Activated naive CD8-positive, alpha-beta T cell (primary cell): ENCODE results near the gene THOC2.
"Not testable (repeated sequence)": the region's sequence is repeated elsewhere in the genome, so short reads cannot be mapped to it uniquely, and the experiment has no call there.

Experiments
- H3K27ac Mint-ChIP-seq: one replicate; pipeline ENCODE4 v1.8.0; 2021; ENCODE audit warnings: mixed read lengths
- H3K27me3 Mint-ChIP-seq: one replicate; pipeline ENCODE4 v1.8.0; 2021; ENCODE audit warnings: mixed read lengths
- H3K36me3 Mint-ChIP-seq: one replicate; pipeline ENCODE4 v1.8.0; 2021; ENCODE audit warnings: mixed read lengths
- H3K4me1 Mint-ChIP-seq: one replicate; pipeline ENCODE4 v1.8.0; 2021; ENCODE audit warnings: low read depth, mixed read lengths
- H3K4me3 Mint-ChIP-seq: one replicate; pipeline ENCODE4 v1.8.0; 2021; ENCODE audit warnings: mild to moderate bottlenecking, mixed read lengths
- H3K9me3 Mint-ChIP-seq: one replicate; pipeline ENCODE4 v1.8.0; 2021; ENCODE audit warnings: low read depth, mixed read lengths

Gene THOC2, protein sequence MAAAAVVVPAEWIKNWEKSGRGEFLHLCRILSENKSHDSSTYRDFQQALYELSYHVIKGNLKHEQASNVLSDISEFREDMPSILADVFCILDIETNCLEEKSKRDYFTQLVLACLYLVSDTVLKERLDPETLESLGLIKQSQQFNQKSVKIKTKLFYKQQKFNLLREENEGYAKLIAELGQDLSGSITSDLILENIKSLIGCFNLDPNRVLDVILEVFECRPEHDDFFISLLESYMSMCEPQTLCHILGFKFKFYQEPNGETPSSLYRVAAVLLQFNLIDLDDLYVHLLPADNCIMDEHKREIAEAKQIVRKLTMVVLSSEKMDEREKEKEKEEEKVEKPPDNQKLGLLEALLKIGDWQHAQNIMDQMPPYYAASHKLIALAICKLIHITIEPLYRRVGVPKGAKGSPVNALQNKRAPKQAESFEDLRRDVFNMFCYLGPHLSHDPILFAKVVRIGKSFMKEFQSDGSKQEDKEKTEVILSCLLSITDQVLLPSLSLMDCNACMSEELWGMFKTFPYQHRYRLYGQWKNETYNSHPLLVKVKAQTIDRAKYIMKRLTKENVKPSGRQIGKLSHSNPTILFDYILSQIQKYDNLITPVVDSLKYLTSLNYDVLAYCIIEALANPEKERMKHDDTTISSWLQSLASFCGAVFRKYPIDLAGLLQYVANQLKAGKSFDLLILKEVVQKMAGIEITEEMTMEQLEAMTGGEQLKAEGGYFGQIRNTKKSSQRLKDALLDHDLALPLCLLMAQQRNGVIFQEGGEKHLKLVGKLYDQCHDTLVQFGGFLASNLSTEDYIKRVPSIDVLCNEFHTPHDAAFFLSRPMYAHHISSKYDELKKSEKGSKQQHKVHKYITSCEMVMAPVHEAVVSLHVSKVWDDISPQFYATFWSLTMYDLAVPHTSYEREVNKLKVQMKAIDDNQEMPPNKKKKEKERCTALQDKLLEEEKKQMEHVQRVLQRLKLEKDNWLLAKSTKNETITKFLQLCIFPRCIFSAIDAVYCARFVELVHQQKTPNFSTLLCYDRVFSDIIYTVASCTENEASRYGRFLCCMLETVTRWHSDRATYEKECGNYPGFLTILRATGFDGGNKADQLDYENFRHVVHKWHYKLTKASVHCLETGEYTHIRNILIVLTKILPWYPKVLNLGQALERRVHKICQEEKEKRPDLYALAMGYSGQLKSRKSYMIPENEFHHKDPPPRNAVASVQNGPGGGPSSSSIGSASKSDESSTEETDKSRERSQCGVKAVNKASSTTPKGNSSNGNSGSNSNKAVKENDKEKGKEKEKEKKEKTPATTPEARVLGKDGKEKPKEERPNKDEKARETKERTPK (N-terminal part only)

DNA sequence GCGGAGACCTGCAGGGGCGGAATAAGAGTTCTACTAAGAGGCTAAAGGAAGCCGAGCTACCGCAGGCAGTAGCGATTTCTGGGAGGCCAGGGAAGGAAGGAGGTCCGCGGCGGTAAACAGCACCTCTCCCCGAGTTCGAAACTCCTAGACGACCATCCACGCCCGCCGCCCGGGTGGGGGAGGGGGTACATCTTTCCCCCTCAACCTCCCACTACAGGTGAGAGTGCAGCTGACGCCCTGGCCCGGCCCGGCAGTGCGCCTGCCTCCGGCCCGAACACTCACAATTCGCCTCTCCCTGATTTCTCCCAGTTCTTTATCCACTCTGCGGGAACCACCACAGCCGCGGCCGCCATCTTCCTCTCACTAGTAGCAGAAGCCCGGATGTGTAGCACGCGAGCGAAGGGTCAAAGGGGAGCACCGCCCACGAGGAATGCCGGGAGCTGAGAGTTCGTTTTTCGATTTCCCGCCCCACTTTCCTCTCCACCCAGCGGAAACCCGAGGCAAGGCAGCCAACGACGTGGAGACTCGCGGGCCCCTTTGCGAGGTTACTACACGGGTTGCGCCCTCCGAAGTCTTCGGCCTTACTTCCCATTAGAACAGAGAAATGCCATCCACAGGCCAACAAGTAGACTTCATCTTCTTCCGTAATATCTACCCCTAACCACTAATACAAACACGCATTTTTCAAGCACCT lies at the start of gene THOC2:
TSS of gene THOC2 (minus strand) at position 383 of the 694 bp plus-strand sequence. CDS start at position 353, 30 bp downstream.
- Mint-ChIP-seq H3K9me3 (no peaks in the 10 kb centered on the region), H3K27ac (peak within 1 kb of the TSS; percentile 94), H3K36me3 (no peaks in the 10 kb centered on the region), H3K27me3 (no peaks in the 10 kb centered on the region), H3K4me1 (peaks cover 34% of the 10 kb centered on the region), H3K4me3 (peak within 1 kb of the TSS; percentile 95)

DNA sequence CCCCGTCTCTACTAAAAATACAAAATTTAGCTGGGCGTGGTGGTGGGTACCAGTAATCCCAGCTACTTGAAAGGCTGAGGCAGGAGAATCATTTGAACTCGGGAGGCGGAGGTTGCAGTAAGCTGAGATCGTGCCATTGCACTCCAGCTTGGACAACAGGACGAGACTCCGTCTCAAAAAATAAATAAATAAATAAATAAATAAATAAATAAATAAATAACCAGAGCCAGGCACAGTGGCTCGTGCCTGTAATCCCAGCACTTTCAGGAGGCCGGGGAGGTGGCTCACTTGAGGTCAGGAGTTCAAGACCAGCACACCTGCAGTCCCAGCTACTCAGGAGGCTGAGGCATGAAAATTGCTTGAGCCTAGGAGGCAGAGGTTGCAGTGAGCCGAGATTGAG lies 48.9 kb upstream of the THOC2 start:
- not testable (repeated sequence) for H3K36me3 Mint-ChIP-seq, H3K9me3 Mint-ChIP-seq, H3K4me1 Mint-ChIP-seq, H3K4me3 Mint-ChIP-seq, H3K27me3 Mint-ChIP-seq, H3K27ac Mint-ChIP-seq

DNA sequence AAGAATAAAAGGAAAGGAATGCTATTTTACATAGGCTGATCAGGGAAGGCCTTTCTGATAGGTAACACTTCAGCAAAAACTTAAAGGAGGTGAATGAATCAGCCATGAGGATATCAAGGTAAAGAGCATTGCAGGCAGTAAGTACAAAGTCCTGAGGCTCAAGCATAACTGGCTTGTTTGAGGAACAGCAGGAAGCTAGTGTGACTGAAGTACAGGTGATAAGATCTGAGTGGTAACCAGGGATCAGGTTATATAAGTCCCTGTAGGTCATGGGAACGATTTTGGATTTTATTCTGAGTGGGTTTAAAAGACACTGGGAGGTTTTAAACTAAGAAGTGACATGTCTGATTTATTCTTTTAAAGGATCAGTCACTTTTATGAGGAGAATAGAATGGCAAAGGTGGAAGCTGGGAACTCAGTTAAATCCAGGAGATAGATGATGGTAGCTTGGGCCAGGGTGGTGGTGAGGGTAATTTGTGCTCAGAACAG lies 47.1 kb upstream of the THOC2 start:
- Mint-ChIP-seq H3K36me3 (no peaks in the 10 kb centered on the region), H3K4me1 (no peaks in the 10 kb centered on the region), H3K27ac (no peak overlapping the region), H3K27me3 (no peaks in the 10 kb centered on the region), H3K9me3 (no peaks in the 10 kb centered on the region), H3K4me3 (no peak overlapping the region)

DNA sequence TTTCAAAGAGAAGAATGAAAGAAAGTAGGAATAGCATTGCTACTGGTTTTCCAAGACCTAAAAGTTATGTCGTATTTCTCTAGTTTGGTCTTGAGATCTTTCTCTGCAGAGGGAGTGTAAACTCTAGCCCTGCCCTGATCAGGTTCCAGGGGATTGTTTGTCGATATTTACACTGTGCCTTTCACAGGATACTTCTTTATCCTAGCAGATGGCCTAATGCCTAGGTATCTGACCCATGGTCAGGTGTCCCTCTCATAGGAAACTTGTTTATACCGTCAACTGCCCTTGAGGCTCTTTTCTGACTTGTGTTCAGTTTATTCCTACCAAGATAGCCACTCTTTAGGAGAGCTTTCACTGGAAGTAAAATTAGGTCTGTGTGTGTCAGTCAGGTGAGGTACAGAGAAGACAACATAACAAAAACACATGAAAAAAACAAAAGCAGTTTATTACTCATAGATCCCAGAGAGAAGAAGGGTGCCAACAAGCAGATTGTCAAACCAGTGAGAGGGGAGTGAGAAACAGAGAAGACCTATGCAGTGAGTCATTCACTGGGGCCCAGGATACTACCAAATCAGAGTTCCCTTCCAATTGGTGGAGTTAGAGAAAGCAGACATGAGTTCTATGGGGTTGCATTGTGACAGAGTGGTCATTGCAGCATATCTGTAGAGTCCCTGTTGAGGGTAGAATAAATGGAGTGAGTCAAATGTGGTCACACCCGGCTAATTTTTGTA lies 40.6 kb upstream of the THOC2 start:
- H3K36me3 Mint-ChIP-seq: no peaks in the 10 kb centered on the region
- no peaks in the 10 kb centered on the region for H3K4me1 Mint-ChIP-seq
- no peak overlapping the region for H3K4me3 Mint-ChIP-seq
- no peaks in the 10 kb centered on the region for H3K9me3 Mint-ChIP-seq
- H3K27me3 Mint-ChIP-seq: no peaks in the 10 kb centered on the region
- no peak overlapping the region for H3K27ac Mint-ChIP-seq

DNA sequence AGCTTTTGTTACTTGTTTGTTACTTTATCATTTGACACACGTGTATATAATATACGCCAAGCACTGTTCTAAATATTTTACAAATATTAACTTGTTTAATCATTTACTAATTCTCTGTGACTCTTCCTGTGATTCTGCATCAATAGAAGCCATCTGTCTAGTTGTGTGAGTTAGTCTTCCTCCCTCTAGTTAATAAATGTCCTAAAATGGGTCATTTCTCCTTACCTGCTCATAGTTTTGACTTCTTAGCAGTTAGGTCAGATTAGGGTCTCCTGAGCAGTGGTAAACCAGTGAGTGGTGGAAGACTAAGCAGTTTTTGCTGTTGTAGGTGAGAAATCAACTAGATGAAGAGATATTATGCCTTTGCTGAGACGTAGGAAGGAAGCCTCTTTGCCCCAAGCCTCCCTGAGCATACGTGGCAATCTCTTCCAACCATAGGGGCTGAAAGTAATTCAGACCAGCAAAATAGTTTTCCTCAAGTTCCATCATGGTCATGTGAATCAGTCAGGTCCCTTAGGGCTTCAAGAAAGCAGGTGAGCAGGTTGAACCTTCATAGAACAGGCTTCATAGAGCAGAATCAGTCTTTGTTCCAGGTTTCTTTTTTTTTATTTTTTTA lies 38.7 kb upstream of the THOC2 start:
- Mint-ChIP-seq H3K9me3 (no peaks in the 10 kb centered on the region), H3K36me3 (no peaks in the 10 kb centered on the region), H3K4me3 (no peak overlapping the region), H3K4me1 (no peaks in the 10 kb centered on the region), H3K27ac (no peak overlapping the region), H3K27me3 (no peaks in the 10 kb centered on the region)

DNA sequence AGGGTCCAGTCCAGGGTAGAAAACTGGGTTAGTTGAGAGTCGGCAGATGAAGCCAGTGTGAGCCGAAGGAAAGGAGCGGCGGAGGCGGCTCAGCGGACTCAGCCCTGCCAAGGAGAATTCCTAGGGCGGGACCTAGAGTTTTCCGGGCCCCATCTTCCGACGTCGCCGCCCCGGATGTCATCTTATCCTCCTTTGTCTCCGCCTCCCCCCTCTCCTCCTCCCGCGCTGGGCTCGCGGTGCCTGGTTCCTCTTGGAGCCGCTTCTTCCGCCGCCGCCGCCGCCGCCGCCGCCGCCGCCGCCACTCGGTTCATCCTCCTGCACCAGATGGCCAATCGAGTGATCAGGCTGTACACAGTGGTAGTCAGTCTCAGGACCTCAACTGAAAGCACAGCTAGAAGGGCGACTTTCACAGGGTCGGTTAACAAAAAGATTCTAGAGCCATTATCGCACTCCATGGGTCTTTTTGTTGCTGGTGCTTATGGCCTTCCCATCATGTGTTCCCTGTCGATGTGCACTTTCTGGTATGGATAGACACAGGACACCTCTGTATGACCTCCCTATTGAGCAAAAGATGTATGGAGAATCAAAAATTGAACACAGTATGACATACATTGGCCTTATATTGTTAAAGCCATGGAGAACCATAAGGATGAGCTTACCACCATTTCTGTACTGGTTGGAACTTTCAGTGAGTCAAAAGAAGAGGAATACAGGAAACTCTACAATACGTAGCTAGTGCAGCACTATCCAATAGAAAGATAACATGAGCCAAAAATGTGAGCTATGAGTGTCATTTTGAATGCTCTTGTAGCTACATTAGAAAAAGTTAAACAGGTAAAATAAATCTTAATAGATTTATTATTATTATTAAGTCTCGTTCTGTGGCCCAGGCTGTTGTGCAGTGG lies 32.4 kb upstream of the THOC2 start:
- Mint-ChIP-seq H3K4me1 (peaks cover 8% of the 10 kb centered on the region), H3K9me3 (no peaks in the 10 kb centered on the region), H3K36me3 (no peaks in the 10 kb centered on the region), H3K27ac (peak overlapping the region; percentile 22), H3K27me3 (no peaks in the 10 kb centered on the region), H3K4me3 (peak overlapping the region; percentile 83)

DNA sequence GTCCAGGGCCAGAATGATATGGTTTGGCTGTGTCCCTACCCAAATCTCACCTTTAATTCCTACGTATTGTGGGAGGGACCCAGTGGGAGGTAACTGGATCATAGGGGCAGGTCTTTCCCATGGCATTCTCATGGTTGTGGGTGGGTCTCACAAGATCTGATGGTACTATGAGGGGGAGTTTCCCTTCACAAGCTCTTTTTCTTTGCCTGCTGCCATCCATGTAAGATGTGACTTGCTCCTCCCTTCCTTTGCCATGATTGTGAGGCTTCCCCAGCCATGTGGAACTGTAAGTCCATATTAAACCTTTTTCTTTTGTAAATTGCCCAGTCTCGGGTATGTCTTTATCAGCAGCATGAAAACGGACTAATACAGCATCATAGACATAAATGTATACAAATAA lies 27.0 kb upstream of the THOC2 start:
- H3K27me3 Mint-ChIP-seq, H3K9me3 Mint-ChIP-seq, H3K36me3 Mint-ChIP-seq, H3K4me1 Mint-ChIP-seq, H3K27ac Mint-ChIP-seq, H3K4me3 Mint-ChIP-seq: not testable (repeated sequence)

DNA sequence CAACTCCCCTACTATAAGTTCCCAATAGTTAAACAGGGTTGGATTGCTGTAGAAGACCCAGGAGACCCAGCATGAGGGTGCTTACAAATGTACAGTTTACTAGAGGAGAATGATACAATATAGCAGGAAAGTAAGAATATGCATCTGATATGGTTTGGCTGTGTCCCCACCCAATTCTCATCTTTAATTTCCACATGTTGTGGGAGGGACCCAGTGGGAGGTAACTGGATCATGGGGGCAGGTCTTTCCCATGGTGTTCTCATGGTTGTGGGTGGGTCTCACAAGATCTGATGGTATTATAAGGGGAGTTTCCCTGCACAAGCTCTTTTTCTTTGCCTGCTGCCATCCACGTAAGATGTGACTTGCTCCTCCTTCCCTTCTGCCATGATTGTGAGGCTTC lies 24.9 kb upstream of the THOC2 start:
- H3K27ac Mint-ChIP-seq, H3K27me3 Mint-ChIP-seq, H3K36me3 Mint-ChIP-seq, H3K9me3 Mint-ChIP-seq, H3K4me1 Mint-ChIP-seq, H3K4me3 Mint-ChIP-seq: not testable (repeated sequence)

DNA sequence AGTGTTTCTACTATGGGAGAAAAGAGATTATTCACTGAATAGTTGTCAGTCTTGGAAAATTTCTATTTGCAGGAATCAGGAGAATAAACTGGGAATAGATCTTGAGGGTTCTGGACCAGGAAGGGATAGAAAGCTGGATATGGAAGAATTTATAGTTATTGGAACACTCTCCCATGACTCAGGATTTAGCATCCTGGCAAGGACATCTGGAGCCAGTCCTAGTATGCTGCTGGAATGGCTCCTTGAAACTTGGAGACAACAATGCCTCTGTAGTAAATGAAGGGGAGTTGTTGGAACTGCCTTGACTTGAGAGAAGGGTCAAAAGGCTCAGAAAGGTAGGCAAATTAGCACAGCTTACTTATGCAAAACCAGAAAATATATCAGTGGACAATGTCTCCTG lies 23.5 kb upstream of the THOC2 start:
- no peak overlapping the region for H3K27ac Mint-ChIP-seq
- no peak overlapping the region for H3K4me3 Mint-ChIP-seq
- no peaks in the 10 kb centered on the region for H3K9me3 Mint-ChIP-seq
- no peaks in the 10 kb centered on the region for H3K4me1 Mint-ChIP-seq
- H3K27me3 Mint-ChIP-seq: no peaks in the 10 kb centered on the region
- no peaks in the 10 kb centered on the region for H3K36me3 Mint-ChIP-seq

DNA sequence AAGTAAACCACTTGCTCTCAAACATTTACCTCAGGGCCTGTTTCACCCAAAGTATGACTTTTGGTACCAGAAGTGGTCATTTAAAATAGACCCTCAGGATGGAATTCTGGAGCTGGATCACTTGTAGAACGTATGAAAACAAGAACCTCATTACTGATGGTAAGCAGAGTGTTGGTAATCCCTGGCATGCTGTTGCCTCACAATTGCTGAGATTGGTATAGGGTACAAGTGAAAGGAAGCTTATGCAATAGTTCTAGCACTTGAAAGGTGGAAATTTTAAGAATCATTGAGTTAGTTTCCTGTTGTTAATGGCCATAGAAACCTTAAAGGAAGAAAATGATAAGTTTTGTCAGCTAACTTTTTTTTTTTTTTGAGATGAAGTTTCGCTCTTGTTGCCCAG lies 22.3 kb upstream of the THOC2 start:
- no peak overlapping the region for H3K4me3 Mint-ChIP-seq
- H3K27ac Mint-ChIP-seq: no peak overlapping the region
- H3K27me3 Mint-ChIP-seq: no peaks in the 10 kb centered on the region
- no peaks in the 10 kb centered on the region for H3K36me3 Mint-ChIP-seq
- H3K9me3 Mint-ChIP-seq: no peaks in the 10 kb centered on the region
- H3K4me1 Mint-ChIP-seq: no peaks in the 10 kb centered on the region

DNA sequence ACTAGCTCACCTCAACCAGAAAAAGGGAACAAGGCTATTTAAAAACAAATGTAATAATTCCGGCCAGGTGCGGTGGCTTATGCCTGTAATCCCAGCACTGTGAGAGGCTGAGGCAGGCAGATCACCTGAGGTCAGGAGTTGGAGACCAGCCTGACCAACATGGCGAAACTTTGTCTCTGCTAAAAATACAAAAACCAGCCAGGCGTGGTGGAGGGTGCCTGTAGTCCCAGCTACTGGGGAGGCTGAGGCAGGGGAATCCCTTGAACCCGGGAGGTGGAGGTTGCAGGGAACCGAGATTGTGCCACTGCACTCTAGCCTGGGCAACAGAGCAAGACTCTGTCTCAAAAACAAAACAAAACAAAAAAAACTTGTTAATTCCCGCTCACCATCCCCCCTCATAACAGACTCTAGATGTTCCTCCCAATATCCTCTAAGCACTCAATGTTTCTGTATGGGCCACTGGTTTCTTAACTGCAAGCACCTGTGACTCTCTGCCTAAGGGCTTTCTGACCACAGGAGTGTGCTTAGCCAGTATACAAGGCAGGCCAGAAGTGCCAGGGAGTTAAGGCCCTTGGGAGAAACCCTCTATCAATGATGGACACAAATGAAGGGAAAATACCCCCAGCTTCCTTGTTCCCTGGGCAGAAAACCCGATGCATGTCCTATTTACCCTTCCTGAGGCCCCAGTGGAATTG lies 21.0 kb upstream of the THOC2 start:
- no peak overlapping the region for H3K4me3 Mint-ChIP-seq
- no peaks in the 10 kb centered on the region for H3K27me3 Mint-ChIP-seq
- H3K36me3 Mint-ChIP-seq: no peaks in the 10 kb centered on the region
- no peaks in the 10 kb centered on the region for H3K9me3 Mint-ChIP-seq
- no peak overlapping the region for H3K27ac Mint-ChIP-seq
- no peaks in the 10 kb centered on the region for H3K4me1 Mint-ChIP-seq

DNA sequence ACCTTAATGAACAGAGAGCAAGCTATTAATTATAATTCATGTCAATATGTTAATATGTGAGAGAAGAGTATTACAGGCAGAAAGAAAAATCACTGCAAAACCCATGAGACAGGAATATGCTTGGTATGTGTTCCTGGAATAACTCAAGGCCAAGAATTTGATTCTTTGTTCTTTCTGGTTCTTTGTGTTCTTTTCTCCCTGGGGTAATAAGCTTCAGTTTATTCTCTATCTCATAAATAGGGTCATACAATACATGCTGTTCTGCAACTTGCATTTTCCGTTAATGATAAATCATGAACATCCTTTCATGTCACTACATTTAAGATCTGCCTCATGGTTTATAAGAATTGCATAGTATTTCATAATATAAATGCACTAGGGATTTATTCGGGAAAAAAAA lies 16.8 kb upstream of the THOC2 start:
- no peaks in the 10 kb centered on the region for H3K4me1 Mint-ChIP-seq
- H3K36me3 Mint-ChIP-seq: no peaks in the 10 kb centered on the region
- H3K27ac Mint-ChIP-seq: no peak overlapping the region
- no peaks in the 10 kb centered on the region for H3K9me3 Mint-ChIP-seq
- H3K4me3 Mint-ChIP-seq: no peak overlapping the region
- no peaks in the 10 kb centered on the region for H3K27me3 Mint-ChIP-seq
